ENCODE results near the gene LIPE.

DNA sequence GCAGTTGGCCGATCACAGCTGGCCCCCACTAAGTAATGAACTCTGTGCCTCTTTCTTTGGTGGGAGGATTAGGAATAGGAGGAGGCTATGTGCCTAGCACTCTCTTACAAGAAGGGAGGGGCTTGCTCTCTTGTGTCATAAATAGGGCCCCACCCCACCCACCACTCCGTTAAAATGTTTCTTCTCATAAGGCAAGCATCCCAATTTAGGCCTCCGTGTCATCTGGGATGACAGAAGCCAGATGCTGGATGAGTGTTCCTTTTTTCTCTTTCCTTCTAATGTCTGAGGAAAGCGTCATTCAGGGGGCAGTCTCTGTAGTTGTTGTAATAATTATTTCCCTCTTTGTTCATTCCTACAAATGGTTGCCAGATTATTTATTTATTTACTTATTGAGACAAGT, at the start of gene LIPE:
- TF ChIP-seq, protein P1, sequence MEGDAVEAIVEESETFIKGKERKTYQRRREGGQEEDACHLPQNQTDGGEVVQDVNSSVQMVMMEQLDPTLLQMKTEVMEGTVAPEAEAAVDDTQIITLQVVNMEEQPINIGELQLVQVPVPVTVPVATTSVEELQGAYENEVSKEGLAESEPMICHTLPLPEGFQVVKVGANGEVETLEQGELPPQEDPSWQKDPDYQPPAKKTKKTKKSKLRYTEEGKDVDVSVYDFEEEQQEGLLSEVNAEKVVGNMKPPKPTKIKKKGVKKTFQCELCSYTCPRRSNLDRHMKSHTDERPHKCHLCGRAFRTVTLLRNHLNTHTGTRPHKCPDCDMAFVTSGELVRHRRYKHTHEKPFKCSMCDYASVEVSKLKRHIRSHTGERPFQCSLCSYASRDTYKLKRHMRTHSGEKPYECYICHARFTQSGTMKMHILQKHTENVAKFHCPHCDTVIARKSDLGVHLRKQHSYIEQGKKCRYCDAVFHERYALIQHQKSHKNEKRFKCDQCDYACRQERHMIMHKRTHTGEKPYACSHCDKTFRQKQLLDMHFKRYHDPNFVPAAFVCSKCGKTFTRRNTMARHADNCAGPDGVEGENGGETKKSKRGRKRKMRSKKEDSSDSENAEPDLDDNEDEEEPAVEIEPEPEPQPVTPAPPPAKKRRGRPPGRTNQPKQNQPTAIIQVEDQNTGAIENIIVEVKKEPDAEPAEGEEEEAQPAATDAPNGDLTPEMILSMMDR (IDR thresholded peaks at IDR 0.05) = no peak
- TF ChIP-seq POLR2AphosphoS5 (IDR thresholded peaks at IDR 0.05) = no peak
- no peak for TF ChIP-seq EP300 (IDR thresholded peaks at IDR 0.05)
